Activated T-cell treated with anti-CD3 and anti-CD28 coated beads, Interleukin-2, amount 50 U/mL, for 72 hours (primary cell): ENCODE data around the gene TYW1B. TPM values are rescaled to one million over a fixed set of nuclear protein-coding genes. Genes with fewer than 3 reads are reported as not detected.
"Not testable (repeated sequence)": the region's sequence is repeated elsewhere in the genome, so short reads cannot be mapped to it uniquely, and the experiment has no call there.

Experiments used
- ATAC-seq, 2 donors: fragments of 150-1000 bp; cut with Tn5 transposase; replicated peaks in 1 of 2; 2 replicates each; pipeline ENCODE4 v1.10.0; 2021; ENCODE audit warnings: moderate library complexity in 2 of 2, mild to moderate bottlenecking in 1 of 2
- DNase-seq, 2 donors: peaks; one replicate each; pipeline ENCODE4 v3.0.0; 2021 to 2022; ENCODE audit warnings: mixed read lengths in 1 of 2
- H3K27ac Mint-ChIP-seq: one replicate; pipeline ENCODE4 v1.8.0; 2022; ENCODE audit warnings: mild to moderate bottlenecking, moderate library complexity, mixed read lengths
- H3K27me3 Mint-ChIP-seq: one replicate; pipeline ENCODE4 v1.8.0; 2022; ENCODE audit warnings: low read depth, mixed read lengths
- H3K36me3 Mint-ChIP-seq, 2 donors: one replicate each; pipeline ENCODE4 v1.8.0; 2022; ENCODE audit warnings: mixed read lengths in 2 of 2, mild to moderate bottlenecking in 1 of 2; ENCODE audit not compliant: insufficient read depth in 2 of 2
- H3K4me1 Mint-ChIP-seq: one replicate; pipeline ENCODE4 v1.8.0; 2022; ENCODE audit warnings: low read depth, mixed read lengths
- H3K4me3 Mint-ChIP-seq, 2 donors: one replicate each; pipeline ENCODE4 v1.8.0; 2022; ENCODE audit warnings: mild to moderate bottlenecking in 2 of 2, mixed read lengths in 2 of 2, moderate library complexity in 2 of 2
- H3K9me3 Mint-ChIP-seq, 2 donors: one replicate each; pipeline ENCODE4 v1.8.0; 2022; ENCODE audit warnings: mixed read lengths in 2 of 2
- total RNA-seq, 2 donors: library from RNA; stranded (reverse); gene quantifications; one replicate each; pipeline ENCODE4 v1.2.3, GENCODE V29; 2022

The TYW1B gene
- total RNA-seq, 2 donors from 2014 or later, result 1.5 to 4.7 TPM

- not testable (repeated sequence) for H3K27me3 Mint-ChIP-seq, DNase-seq, H3K36me3 Mint-ChIP-seq, H3K27ac Mint-ChIP-seq, H3K9me3 Mint-ChIP-seq, ATAC-seq, H3K4me1 Mint-ChIP-seq, H3K4me3 Mint-ChIP-seq
Measured at GRCh38 chr7:72607988-72608387, 220.0 kb downstream of the TYW1B start.

GRCh38 chr7:72605863-72606431, 222.1 kb downstream of the TYW1B start:
- not testable (repeated sequence) for H3K36me3 Mint-ChIP-seq, H3K27ac Mint-ChIP-seq, H3K4me3 Mint-ChIP-seq, H3K9me3 Mint-ChIP-seq, DNase-seq, H3K27me3 Mint-ChIP-seq, ATAC-seq, H3K4me1 Mint-ChIP-seq

- not testable (repeated sequence) for H3K4me1 Mint-ChIP-seq, H3K9me3 Mint-ChIP-seq, H3K4me3 Mint-ChIP-seq, H3K36me3 Mint-ChIP-seq, H3K27me3 Mint-ChIP-seq, DNase-seq, ATAC-seq, H3K27ac Mint-ChIP-seq
Measured at GRCh38 chr7:72604771-72605611, 223.0 kb downstream of the TYW1B start.

- not testable (repeated sequence) for H3K4me3 Mint-ChIP-seq, H3K27ac Mint-ChIP-seq, H3K4me1 Mint-ChIP-seq, H3K9me3 Mint-ChIP-seq, DNase-seq, H3K36me3 Mint-ChIP-seq, H3K27me3 Mint-ChIP-seq, ATAC-seq
Measured at GRCh38 chr7:72603476-72603875, 224.5 kb downstream of the TYW1B start.

- Mint-ChIP-seq H3K4me1 (no peaks in the 10 kb centered on the region), H3K27me3 (no peaks in the 10 kb centered on the region), H3K4me3 (no peak overlapping the region), H3K36me3 (peaks cover 2 to 5% of the 10 kb centered on the region in 2 donors), H3K27ac (no peak overlapping the region), H3K9me3 (peaks cover 0 to 4% of the 10 kb centered on the region in 2 donors)
- ATAC-seq (no peak), DNase-seq (no peak)
Measured at GRCh38 chr7:72603073-72603472, 224.9 kb downstream of the TYW1B start.

GRCh38 chr7:72601683-72602082, 226.3 kb downstream of the TYW1B start:
- not testable (repeated sequence) for DNase-seq, H3K27me3 Mint-ChIP-seq, ATAC-seq, H3K9me3 Mint-ChIP-seq, H3K4me3 Mint-ChIP-seq, H3K4me1 Mint-ChIP-seq, H3K27ac Mint-ChIP-seq, H3K36me3 Mint-ChIP-seq

- H3K36me3 Mint-ChIP-seq, result peaks cover 16 to 28% of the 10 kb centered on the region in 2 donors
- not testable (repeated sequence) for H3K27me3 Mint-ChIP-seq, H3K4me1 Mint-ChIP-seq, DNase-seq, ATAC-seq, H3K27ac Mint-ChIP-seq, H3K4me3 Mint-ChIP-seq
- H3K9me3 Mint-ChIP-seq, result peaks cover 6 to 15% of the 10 kb centered on the region in 2 donors
Measured at GRCh38 chr7:72590023-72590422, 238.0 kb downstream of the TYW1B start.

GRCh38 chr7:72587267-72587666, 240.7 kb downstream of the TYW1B start:
- DNase-seq, H3K27me3 Mint-ChIP-seq, H3K27ac Mint-ChIP-seq, H3K4me3 Mint-ChIP-seq, H3K4me1 Mint-ChIP-seq, ATAC-seq: not testable (repeated sequence)
- peaks cover 19 to 37% of the 10 kb centered on the region in 2 donors for H3K36me3 Mint-ChIP-seq
- H3K9me3 Mint-ChIP-seq, result peaks cover 9 to 15% of the 10 kb centered on the region in 2 donors

GRCh38 chr7:72584576-72584975, 243.4 kb downstream of the TYW1B start:
- peaks cover 15 to 26% of the 10 kb centered on the region in 2 donors for H3K36me3 Mint-ChIP-seq
- not testable (repeated sequence) for H3K27ac Mint-ChIP-seq, H3K4me3 Mint-ChIP-seq, ATAC-seq, H3K4me1 Mint-ChIP-seq, H3K27me3 Mint-ChIP-seq, DNase-seq, H3K9me3 Mint-ChIP-seq

GRCh38 chr7:72583620-72584361, 244.2 kb downstream of the TYW1B start:
- not testable (repeated sequence) for DNase-seq, H3K27ac Mint-ChIP-seq, H3K4me1 Mint-ChIP-seq, ATAC-seq, H3K27me3 Mint-ChIP-seq, H3K4me3 Mint-ChIP-seq, H3K9me3 Mint-ChIP-seq
- peaks cover 15 to 22% of the 10 kb centered on the region in 2 donors for H3K36me3 Mint-ChIP-seq

GRCh38 chr7:72580142-72580770, 247.7 kb downstream of the TYW1B start:
- H3K27me3 Mint-ChIP-seq, H3K4me1 Mint-ChIP-seq, DNase-seq, H3K27ac Mint-ChIP-seq, H3K4me3 Mint-ChIP-seq, ATAC-seq, H3K9me3 Mint-ChIP-seq: not testable (repeated sequence)
- peaks cover 6 to 22% of the 10 kb centered on the region in 2 donors for H3K36me3 Mint-ChIP-seq

GRCh38 chr7:72577107-72577506, 250.9 kb downstream of the TYW1B start:
- Mint-ChIP-seq H3K4me1 (no peaks in the 10 kb centered on the region), H3K27me3 (no peaks in the 10 kb centered on the region), H3K27ac (no peak overlapping the region), H3K9me3 (no peaks in the 10 kb centered on the region), H3K4me3 (no peak overlapping the region), H3K36me3 (peaks cover 1 to 19% of the 10 kb centered on the region in 2 donors)
- no peak for ATAC-seq
- DNase-seq, result no peak

GRCh38 chr7:72561988-72562387, 266.0 kb downstream of the TYW1B start:
- not testable (repeated sequence) for H3K27ac Mint-ChIP-seq, DNase-seq, H3K4me1 Mint-ChIP-seq, H3K27me3 Mint-ChIP-seq, ATAC-seq, H3K36me3 Mint-ChIP-seq, H3K4me3 Mint-ChIP-seq
- H3K9me3 Mint-ChIP-seq, result peaks cover 8 to 10% of the 10 kb centered on the region in 2 donors
